GM23338 (cell line): ENCODE results near the gene TRAM2. TPM values are rescaled to one million over a fixed set of nuclear protein-coding genes. Genes with fewer than 3 reads are reported as not detected.

Experiments used
- ATAC-seq: fragments of 200-7000 bp; cut with Tn5 transposase; 3 replicates; pipeline ENCODE4 v1.9.1; 2020
- DNase-seq: peaks from one replicate; pipeline ENCODE4 v3.0.0-alpha.2; 2015; ENCODE audit warnings: low spot score
- H2AFZ ChIP-seq: fragments of 200-600 bp; sonication (generic); 2 replicates; pipeline ENCODE4 v1.8.0; 2016; ENCODE audit warnings: antibody characterized with exemption, mild to moderate bottlenecking, moderate library complexity
- H3F3A ChIP-seq: fragments of 200-600 bp; sonication (generic); replicated peaks from 2 replicates; pipeline ENCODE4 v1.8.0; 2017; ENCODE audit warnings: antibody characterized with exemption, mixed run types, low read depth
- H3K27ac ChIP-seq: fragments of 200-600 bp; sonication (generic); 2 replicates; pipeline ENCODE4 v1.6.1; 2016; ENCODE audit warnings: low read depth
- H3K27me3 ChIP-seq: fragments of 200-600 bp; sonication (generic); 2 replicates; pipeline ENCODE4 v1.8.0; 2016; ENCODE audit warnings: mild to moderate bottlenecking, mixed run types, moderate library complexity; ENCODE audit not compliant: insufficient read depth
- H3K36me3 ChIP-seq: fragments of 200-600 bp; sonication (generic); 2 replicates; pipeline ENCODE4 v1.8.0; 2016; ENCODE audit warnings: mild to moderate bottlenecking; ENCODE audit not compliant: insufficient read depth
- H3K4me1 ChIP-seq: fragments of 200-600 bp; sonication (generic); 2 replicates; pipeline ENCODE4 v1.8.0; 2016; ENCODE audit warnings: mild to moderate bottlenecking, moderate library complexity; ENCODE audit not compliant: insufficient read depth
- H3K4me2 ChIP-seq: fragments of 200-600 bp; sonication (generic); 2 replicates; pipeline ENCODE4 v1.7.1; 2017; ENCODE audit warnings: mixed run types
- H3K4me3 ChIP-seq: fragments of 200-600 bp; sonication (generic); 2 replicates; pipeline ENCODE4 v1.6.1; 2016; ENCODE audit warnings: mixed run types
- H3K79me2 ChIP-seq: fragments of 200-600 bp; sonication (generic); replicated peaks from 2 replicates; pipeline ENCODE4 v1.8.0; 2017; ENCODE audit warnings: mild to moderate bottlenecking; ENCODE audit not compliant: insufficient read depth
- H3K9me2 ChIP-seq: fragments of 200-600 bp; sonication (generic); 2 replicates; pipeline ENCODE4 v1.8.0; 2017; ENCODE audit not compliant: insufficient read depth
- H4K20me1 ChIP-seq: fragments of 200-600 bp; sonication (generic); replicated peaks from 2 replicates; pipeline ENCODE4 v1.8.0; 2017; ENCODE audit warnings: mild to moderate bottlenecking; ENCODE audit not compliant: insufficient read depth
- H3K27ac Mint-ChIP-seq: 2 replicates; pipeline ENCODE4 v1.8.0; 2020; ENCODE audit warnings: inconsistent platforms, mild to moderate bottlenecking, moderate library complexity, mixed read lengths
- H3K27me3 Mint-ChIP-seq: 3 replicates; pipeline ENCODE4 v1.8.0; 2022; ENCODE audit warnings: low read depth, mild to moderate bottlenecking, moderate library complexity, mixed read lengths, inconsistent platforms; ENCODE audit not compliant: insufficient read depth, poor library complexity
- H3K36me3 Mint-ChIP-seq: 3 replicates; pipeline ENCODE4 v1.8.0; 2021; ENCODE audit warnings: low read depth, mild to moderate bottlenecking, inconsistent platforms, moderate library complexity, mixed read lengths
- H3K4me1 Mint-ChIP-seq: 3 replicates; pipeline ENCODE4 v1.8.0; 2020; ENCODE audit warnings: mild to moderate bottlenecking, inconsistent platforms, mixed read lengths
- H3K4me3 Mint-ChIP-seq: 3 replicates; pipeline ENCODE4 v1.8.0; 2021; ENCODE audit warnings: moderate library complexity, mild to moderate bottlenecking, inconsistent platforms, mixed read lengths
- H3K9me3 Mint-ChIP-seq: 3 replicates; pipeline ENCODE4 v1.8.0; 2020; ENCODE audit warnings: moderate library complexity, mild to moderate bottlenecking, inconsistent platforms, mixed read lengths
- CREB1 ChIP-seq: fragments of 250-450 bp; sonication (Bioruptor Pico); IDR thresholded peaks from 2 replicates; pipeline ENCODE4 v1.5.0; 2020; ENCODE audit warnings: low read depth, mild to moderate bottlenecking, moderate library complexity
- CTCF ChIP-seq, 2 experiments: fragments of 200-600 bp in 1 of 2; sonication (generic) in 1 of 2; conservative IDR thresholded peaks; 2 replicates each; pipeline versions ENCODE4 v1.5.1 to v1.6.1; 2016 to 2017; ENCODE audit warnings: antibody characterized with exemption in 2 of 2, low read depth in 2 of 2, mild to moderate bottlenecking in 2 of 2, moderate library complexity in 1 of 2
- EZH2 ChIP-seq: fragments of 200-600 bp; sonication (generic); IDR thresholded peaks from one replicate; pipeline ENCODE4 v1.8.0; 2017; ENCODE audit warnings: antibody characterized with exemption, mild to moderate bottlenecking, low read depth; ENCODE audit not compliant: unreplicated experiment
- EZH2phosphoT487 ChIP-seq: fragments of 200-600 bp; sonication (generic); IDR thresholded peaks from one replicate; pipeline ENCODE4 v1.8.1; 2018; ENCODE audit warnings: antibody characterized with exemption; ENCODE audit not compliant: unreplicated experiment
- JUNB ChIP-seq: IDR thresholded peaks from one replicate; pipeline ENCODE4 v1.6.1; 2016; ENCODE audit warnings: antibody characterized with exemption; ENCODE audit not compliant: unreplicated experiment
- NANOG ChIP-seq: IDR thresholded peaks from 2 replicates; pipeline ENCODE4 v1.6.1; 2016; ENCODE audit warnings: antibody characterized with exemption, borderline replicate concordance
- ZNF114 ChIP-seq: fragments of 250-450 bp; sonication (Bioruptor Pico); IDR thresholded peaks from 2 replicates; pipeline ENCODE4 v1.5.0; 2020; ENCODE audit warnings: mild to moderate bottlenecking, moderate library complexity
- ZNF331 ChIP-seq: fragments of 250-450 bp; sonication (Bioruptor Pico); IDR thresholded peaks from 2 replicates; pipeline ENCODE4 v1.5.0; 2020; ENCODE audit warnings: low read depth, mild to moderate bottlenecking, moderate library complexity
- polyA plus RNA-seq: library from polyadenylated mRNA; unstranded; fragments of >200 nt; fragmentation: Nextera tagmentation; extraction: Ambion mirVana; gene quantifications from 2 replicates; pipeline ENCODE4 v1.2.1, GENCODE V29; 2016
- total RNA-seq: library from RNA; depleted of rRNA; stranded (reverse); fragments of >200 nt; shearing (Covaris generic); gene quantifications from 2 replicates; pipeline ENCODE4 v1.2.3, GENCODE V29; 2014
- TF ChIP-seq, protein P1 (sequence below): IDR thresholded peaks from one replicate; pipeline ENCODE4 v1.6.1; 2018; ENCODE audit warnings: antibody characterized with exemption; ENCODE audit not compliant: unreplicated experiment
- TF ChIP-seq, protein P2 (sequence below): IDR thresholded peaks from 2 replicates; pipeline ENCODE4 v1.6.1; 2016; ENCODE audit warnings: antibody characterized with exemption

Gene TRAM2
- total and polyA plus RNA-seq, 2 experiments from 2014 or later: 4.0 to 14.0 TPM

DNA sequence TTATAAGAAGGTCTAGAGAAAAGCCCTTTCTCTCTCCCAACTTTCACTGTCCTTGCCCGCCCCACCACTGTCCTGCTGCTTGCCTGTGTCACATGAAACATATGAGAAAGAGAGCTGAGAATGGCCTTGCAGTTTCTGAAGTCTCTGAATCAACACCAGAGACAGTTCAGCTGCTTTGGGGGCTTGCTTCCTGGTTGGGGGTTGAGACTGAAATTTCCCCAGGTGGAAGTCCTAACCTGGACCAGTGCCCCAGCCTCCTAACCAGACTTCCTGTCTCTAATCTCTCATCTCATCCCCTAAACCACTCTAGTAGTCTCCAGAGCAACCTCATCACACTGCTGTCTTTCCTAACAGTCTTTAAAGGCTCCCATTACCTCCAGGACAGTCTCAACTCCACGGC is 10.7 kb downstream of the TRAM2 start:
- Histone ChIP-seq H3K9me2 (0 out of 2 replicates have a peak, but pooled peaks cover 4% of the 10 kb centered on the region), H2AFZ (no peak overlapping the region), H3K4me1 (peaks cover 35% of the 10 kb centered on the region), H3K4me2 (no peak overlapping the region), H3K27me3 (no peaks in the 10 kb centered on the region), H3K27ac (no peak overlapping the region), H3K79me2 (peaks cover 81% of the 10 kb centered on the region), H3K4me3 (no peak overlapping the region), H3F3A (no peaks in the 10 kb centered on the region), H4K20me1 (no peaks in the 10 kb centered on the region; the same call in 1 of the 2 replicates), H3K36me3 (no peaks in the 10 kb centered on the region)
- H3K4me3 Mint-ChIP-seq: no peak overlapping the region
- TF ChIP-seq, protein P1, sequence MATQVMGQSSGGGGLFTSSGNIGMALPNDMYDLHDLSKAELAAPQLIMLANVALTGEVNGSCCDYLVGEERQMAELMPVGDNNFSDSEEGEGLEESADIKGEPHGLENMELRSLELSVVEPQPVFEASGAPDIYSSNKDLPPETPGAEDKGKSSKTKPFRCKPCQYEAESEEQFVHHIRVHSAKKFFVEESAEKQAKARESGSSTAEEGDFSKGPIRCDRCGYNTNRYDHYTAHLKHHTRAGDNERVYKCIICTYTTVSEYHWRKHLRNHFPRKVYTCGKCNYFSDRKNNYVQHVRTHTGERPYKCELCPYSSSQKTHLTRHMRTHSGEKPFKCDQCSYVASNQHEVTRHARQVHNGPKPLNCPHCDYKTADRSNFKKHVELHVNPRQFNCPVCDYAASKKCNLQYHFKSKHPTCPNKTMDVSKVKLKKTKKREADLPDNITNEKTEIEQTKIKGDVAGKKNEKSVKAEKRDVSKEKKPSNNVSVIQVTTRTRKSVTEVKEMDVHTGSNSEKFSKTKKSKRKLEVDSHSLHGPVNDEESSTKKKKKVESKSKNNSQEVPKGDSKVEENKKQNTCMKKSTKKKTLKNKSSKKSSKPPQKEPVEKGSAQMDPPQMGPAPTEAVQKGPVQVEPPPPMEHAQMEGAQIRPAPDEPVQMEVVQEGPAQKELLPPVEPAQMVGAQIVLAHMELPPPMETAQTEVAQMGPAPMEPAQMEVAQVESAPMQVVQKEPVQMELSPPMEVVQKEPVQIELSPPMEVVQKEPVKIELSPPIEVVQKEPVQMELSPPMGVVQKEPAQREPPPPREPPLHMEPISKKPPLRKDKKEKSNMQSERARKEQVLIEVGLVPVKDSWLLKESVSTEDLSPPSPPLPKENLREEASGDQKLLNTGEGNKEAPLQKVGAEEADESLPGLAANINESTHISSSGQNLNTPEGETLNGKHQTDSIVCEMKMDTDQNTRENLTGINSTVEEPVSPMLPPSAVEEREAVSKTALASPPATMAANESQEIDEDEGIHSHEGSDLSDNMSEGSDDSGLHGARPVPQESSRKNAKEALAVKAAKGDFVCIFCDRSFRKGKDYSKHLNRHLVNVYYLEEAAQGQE: no peak
- TF ChIP-seq ZNF331 (CRISPR knock-in tag) (no peak), CREB1 (CRISPR knock-in tag) (no peak), NANOG (no peak)
- peaks cover 58% of the 10 kb centered on the region for H3K4me1 Mint-ChIP-seq
- no peak overlapping the region; the same call in 1 of the 2 replicates for H3K27ac Mint-ChIP-seq
- H3K9me3 Mint-ChIP-seq: no peaks in the 10 kb centered on the region
- no peak for ATAC-seq
- no peaks in the 10 kb centered on the region; the same call in 1 of the 3 replicates for H3K36me3 Mint-ChIP-seq
- H3K27me3 Mint-ChIP-seq: peaks cover 3% of the 10 kb centered on the region
- DNase-seq: no peak

- H3K4me2 ChIP-seq: no peak overlapping the region
- no peak overlapping the region for H3K4me3 ChIP-seq
- peaks cover 44% of the 10 kb centered on the region for H3K4me1 Mint-ChIP-seq
- no peaks in the 10 kb centered on the region for H3K9me3 Mint-ChIP-seq
- no peak overlapping the region for H2AFZ ChIP-seq
- no peaks in the 10 kb centered on the region; the same call in 1 of the 3 replicates for H3K36me3 Mint-ChIP-seq
- H3F3A ChIP-seq: no peaks in the 10 kb centered on the region
- ATAC-seq (no peak), DNase-seq (no peak)
- H3K79me2 ChIP-seq: peaks cover 81% of the 10 kb centered on the region
- H4K20me1 ChIP-seq: no peaks in the 10 kb centered on the region; the same call in 1 of the 2 replicates
- no peak overlapping the region for H3K4me3 Mint-ChIP-seq
- peaks cover 28% of the 10 kb centered on the region for H3K4me1 ChIP-seq
- H3K27me3 Mint-ChIP-seq: peaks cover 3% of the 10 kb centered on the region
- H3K9me2 ChIP-seq: 0 out of 2 replicates have a peak, but pooled peaks cover 4% of the 10 kb centered on the region
- no peak overlapping the region for H3K27ac ChIP-seq
- no peaks in the 10 kb centered on the region for H3K27me3 ChIP-seq
- peak overlapping the region; percentile 23; the same call in 1 of the 2 replicates for H3K27ac Mint-ChIP-seq
- H3K36me3 ChIP-seq: no peaks in the 10 kb centered on the region
- TF ChIP-seq ZNF114 (no peak), EZH2phosphoT487 (no peak), EZH2 (no peak), CTCF (conservative IDR thresholded peaks at IDR 0.05; ENCODE audit: low read depth in 2 of 2) (no peak), JUNB (no peak), ZNF331 (CRISPR knock-in tag) (no peak)
- TF ChIP-seq, protein P1: no peak
- TF ChIP-seq, protein P2, sequence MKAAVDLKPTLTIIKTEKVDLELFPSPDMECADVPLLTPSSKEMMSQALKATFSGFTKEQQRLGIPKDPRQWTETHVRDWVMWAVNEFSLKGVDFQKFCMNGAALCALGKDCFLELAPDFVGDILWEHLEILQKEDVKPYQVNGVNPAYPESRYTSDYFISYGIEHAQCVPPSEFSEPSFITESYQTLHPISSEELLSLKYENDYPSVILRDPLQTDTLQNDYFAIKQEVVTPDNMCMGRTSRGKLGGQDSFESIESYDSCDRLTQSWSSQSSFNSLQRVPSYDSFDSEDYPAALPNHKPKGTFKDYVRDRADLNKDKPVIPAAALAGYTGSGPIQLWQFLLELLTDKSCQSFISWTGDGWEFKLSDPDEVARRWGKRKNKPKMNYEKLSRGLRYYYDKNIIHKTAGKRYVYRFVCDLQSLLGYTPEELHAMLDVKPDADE: no peak
Measured at GRCh38 chr6:52564856-52565255, 12.0 kb downstream of the TRAM2 start.
